Tibial artery (tissue), 4 donors: Measurements from ENCODE around the gene RND2.

Experiments used
- DNase-seq, 2 donors: peaks; one replicate each; pipeline ENCODE4 v3.0.0-alpha.2; 2019
- H3K27ac ChIP-seq, 2 donors: fragments of 200-600 bp; sonication (generic) in 1 of 2; 1 replicate in 1 of 2; 2 replicates in 1 of 2; pipeline ENCODE4 v1.5.1; 2018 to 2019; ENCODE audit warnings: mild to moderate bottlenecking in 1 of 2
- H3K27me3 ChIP-seq, 2 donors: fragments of 200-600 bp; sonication (generic) in 1 of 2; one replicate each; pipeline versions ENCODE4 v1.5.1 to v1.6.0; 2016 to 2019
- H3K36me3 ChIP-seq, 3 donors: fragments of 200-600 bp; sonication (generic) in 2 of 3; one replicate each; pipeline ENCODE4 v1.5.1; 2016 to 2019; ENCODE audit warnings: mild to moderate bottlenecking in 2 of 3
- H3K4me1 ChIP-seq, 4 donors: fragments of 200-600 bp; sonication (generic) in 2 of 4; 1 replicate in 3 of 4; 2 replicates in 1 of 4; pipeline ENCODE4 v1.5.1; 2016 to 2019
- H3K4me3 ChIP-seq, 2 donors: fragments of 200-600 bp; sonication (generic) in 1 of 2; 1 replicate in 1 of 2; 2 replicates in 1 of 2; pipeline ENCODE4 v1.5.1; 2018 to 2019; ENCODE audit warnings: mild to moderate bottlenecking in 2 of 2
- H3K9me3 ChIP-seq, 3 donors: fragments of 200-600 bp; sonication (generic) in 1 of 3; one replicate each; pipeline ENCODE4 v1.5.1; 2016 to 2019
- intact Hi-C: fragments of 100-400 bp; cut with DNase I; formaldehyde crosslinking; loops from one replicate; pipeline ENCODE4 v1.15.0; 2023; ENCODE audit warnings: low total_unique reads
- TF ChIP-seq, protein P1 (sequence below), 2 experiments: fragments of 200-600 bp in 1 of 2; fragments of 450-650 bp in 1 of 2; IDR thresholded peaks; one replicate each; pipeline ENCODE4 v1.5.1; 2017 to 2019; ENCODE audit warnings: antibody characterized with exemption in 2 of 2, mild to moderate bottlenecking in 1 of 2, moderate library complexity in 1 of 2

Gene RND2

DNA sequence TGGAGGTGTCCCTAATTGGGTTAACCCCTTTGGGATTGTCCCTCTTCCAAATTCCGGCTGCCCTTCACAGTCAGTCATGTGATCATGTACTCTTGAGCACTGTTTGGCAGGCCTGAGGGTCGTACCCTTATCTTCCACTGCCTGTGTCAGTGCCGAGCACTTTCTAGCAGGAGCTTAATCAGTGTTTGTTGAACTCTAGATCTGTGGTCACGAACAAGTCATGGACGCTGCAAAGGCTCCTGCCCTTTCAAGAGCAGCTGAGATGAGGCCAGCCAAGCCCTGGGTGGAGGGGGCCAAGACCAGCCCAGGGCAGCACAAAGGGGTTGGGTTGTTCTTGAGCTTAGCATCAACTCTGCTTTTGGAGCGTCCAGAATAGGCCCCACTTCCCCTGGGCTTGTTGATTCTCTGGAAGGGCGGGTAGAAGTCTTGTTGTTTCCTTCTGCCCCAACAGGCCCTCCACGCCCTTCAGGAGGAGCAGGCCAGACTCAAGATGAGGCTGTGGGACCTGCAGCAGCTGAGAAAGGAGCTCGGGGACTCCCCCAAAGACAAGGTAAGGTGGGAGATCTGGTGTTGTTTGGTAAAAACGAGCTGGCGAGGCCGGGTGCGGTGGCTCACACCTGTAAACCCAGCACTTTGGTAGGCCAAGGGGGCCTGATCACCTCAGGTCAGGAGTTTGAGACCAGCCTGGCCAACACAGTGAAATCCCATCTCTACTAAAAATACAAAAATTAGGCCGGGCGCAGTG lies 13.1 kb upstream of the RND2 start:
- no peaks in the 10 kb centered on the region for H3K9me3 ChIP-seq
- TF ChIP-seq, protein P1, sequence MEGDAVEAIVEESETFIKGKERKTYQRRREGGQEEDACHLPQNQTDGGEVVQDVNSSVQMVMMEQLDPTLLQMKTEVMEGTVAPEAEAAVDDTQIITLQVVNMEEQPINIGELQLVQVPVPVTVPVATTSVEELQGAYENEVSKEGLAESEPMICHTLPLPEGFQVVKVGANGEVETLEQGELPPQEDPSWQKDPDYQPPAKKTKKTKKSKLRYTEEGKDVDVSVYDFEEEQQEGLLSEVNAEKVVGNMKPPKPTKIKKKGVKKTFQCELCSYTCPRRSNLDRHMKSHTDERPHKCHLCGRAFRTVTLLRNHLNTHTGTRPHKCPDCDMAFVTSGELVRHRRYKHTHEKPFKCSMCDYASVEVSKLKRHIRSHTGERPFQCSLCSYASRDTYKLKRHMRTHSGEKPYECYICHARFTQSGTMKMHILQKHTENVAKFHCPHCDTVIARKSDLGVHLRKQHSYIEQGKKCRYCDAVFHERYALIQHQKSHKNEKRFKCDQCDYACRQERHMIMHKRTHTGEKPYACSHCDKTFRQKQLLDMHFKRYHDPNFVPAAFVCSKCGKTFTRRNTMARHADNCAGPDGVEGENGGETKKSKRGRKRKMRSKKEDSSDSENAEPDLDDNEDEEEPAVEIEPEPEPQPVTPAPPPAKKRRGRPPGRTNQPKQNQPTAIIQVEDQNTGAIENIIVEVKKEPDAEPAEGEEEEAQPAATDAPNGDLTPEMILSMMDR (IDR thresholded peaks at IDR 0.05), result no peak
- peaks cover 9 to 48% (median 29%) of the 10 kb centered on the region in 3 donors for H3K36me3 ChIP-seq
- H3K4me3 ChIP-seq, result no peak overlapping the region
- H3K27me3 ChIP-seq, result no peaks in the 10 kb centered on the region
- H3K4me1 ChIP-seq, result peaks cover 0 to 13% (median 6%) of the 10 kb centered on the region in 4 donors
- no peak for DNase-seq
- intact Hi-C loops, result no loop called here
- no peak overlapping the region for H3K27ac ChIP-seq

GRCh38 chr17:43013296-43013695 lies 11.7 kb upstream of the RND2 start:
- Histone ChIP-seq H3K27me3 (no peaks in the 10 kb centered on the region), H3K4me3 (no peak overlapping the region), H3K36me3 (peaks cover 9 to 59% (median 40%) of the 10 kb centered on the region in 3 donors), H3K4me1 (peaks cover 0 to 7% (median 0%) of the 10 kb centered on the region in 4 donors), H3K9me3 (no peaks in the 10 kb centered on the region), H3K27ac (no peak overlapping the region)
- TF ChIP-seq, protein P1 (IDR thresholded peaks at IDR 0.05), result no peak
- DNase-seq, result no peak
- intact Hi-C loops, result no loop called here

- TF ChIP-seq, protein P1 (IDR thresholded peaks at IDR 0.05), result no peak
- no peak for DNase-seq
- Histone ChIP-seq H3K9me3 (no peaks in the 10 kb centered on the region), H3K27me3 (no peaks in the 10 kb centered on the region), H3K27ac (peak overlapping the region in 1 of 2 donors; percentile 33), H3K36me3 (peaks cover 9 to 65% (median 43%) of the 10 kb centered on the region in 3 donors), H3K4me1 (peaks cover 0 to 7% (median under 1%) of the 10 kb centered on the region in 4 donors), H3K4me3 (no peak overlapping the region)
- intact Hi-C loops, result no loop called here
These were observed 10.9 kb upstream of the RND2 start for GRCh38 chr17:43014020-43014648.

GRCh38 chr17:43014649-43015542 lies 10.1 kb upstream of the RND2 start:
- DNase-seq, result no peak
- Histone ChIP-seq H3K4me1 (peaks cover 0 to 14% (median 7%) of the 10 kb centered on the region in 4 donors), H3K36me3 (peaks cover 9 to 65% (median 43%) of the 10 kb centered on the region in 3 donors), H3K4me3 (no peak overlapping the region), H3K9me3 (no peaks in the 10 kb centered on the region), H3K27ac (peak overlapping the region; percentile 33), H3K27me3 (no peaks in the 10 kb centered on the region)
- intact Hi-C loops, result loop anchor here (5.0 kb wide), 2 partner anchors 112 to 322 kb away; partner anchors contain the start of gene BRCA1
- TF ChIP-seq, protein P1 (IDR thresholded peaks at IDR 0.05), result no peak

DNA sequence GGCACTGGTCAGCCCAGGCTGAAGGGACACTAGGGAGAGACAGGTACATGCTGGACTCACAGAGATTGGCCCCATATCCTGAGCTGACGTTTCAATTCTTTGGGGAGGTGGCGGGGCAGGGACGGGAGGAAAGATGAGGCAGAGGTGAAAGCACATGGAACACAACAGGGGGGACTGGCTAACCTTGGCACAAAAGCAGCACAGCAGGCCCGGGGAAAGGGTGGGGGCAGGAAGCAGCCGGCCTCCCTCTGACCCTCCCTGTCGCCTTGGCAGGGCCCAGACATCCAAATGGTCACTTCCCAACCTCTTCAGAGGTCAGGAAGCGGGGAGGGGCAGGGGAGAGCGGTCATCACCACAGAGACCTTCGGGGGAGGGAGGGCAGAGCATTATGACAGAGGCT lies 9.5 kb upstream of the RND2 start:
- no peaks in the 10 kb centered on the region for H3K9me3 ChIP-seq
- peaks cover 9 to 65% (median 43%) of the 10 kb centered on the region in 3 donors for H3K36me3 ChIP-seq
- H3K4me1 ChIP-seq, result peaks cover 0 to 20% (median 14%) of the 10 kb centered on the region in 4 donors
- H3K27ac ChIP-seq, result peak overlapping the region in 1 of 2 donors; percentile 33
- intact Hi-C loops, result loop anchor here (5.0 kb wide), 2 partner anchors 112 to 322 kb away; partner anchors contain the start of gene BRCA1
- TF ChIP-seq, protein P1 (IDR thresholded peaks at IDR 0.05), result no peak
- no peaks in the 10 kb centered on the region for H3K27me3 ChIP-seq
- peak; percentile 56 to 76 for DNase-seq
- H3K4me3 ChIP-seq, result no peak overlapping the region
